ENCODE data around the gene TBC1D1. TPM values are rescaled to one million over a fixed set of nuclear protein-coding genes. Genes with fewer than 3 reads are reported as not detected.
A peak's percentile ranks its signal among the peaks of the same experiment; 100 is the strongest.

Gene TBC1D1
- total and polyA plus RNA-seq, 2 donors: 74.7 to 115 TPM

DNA sequence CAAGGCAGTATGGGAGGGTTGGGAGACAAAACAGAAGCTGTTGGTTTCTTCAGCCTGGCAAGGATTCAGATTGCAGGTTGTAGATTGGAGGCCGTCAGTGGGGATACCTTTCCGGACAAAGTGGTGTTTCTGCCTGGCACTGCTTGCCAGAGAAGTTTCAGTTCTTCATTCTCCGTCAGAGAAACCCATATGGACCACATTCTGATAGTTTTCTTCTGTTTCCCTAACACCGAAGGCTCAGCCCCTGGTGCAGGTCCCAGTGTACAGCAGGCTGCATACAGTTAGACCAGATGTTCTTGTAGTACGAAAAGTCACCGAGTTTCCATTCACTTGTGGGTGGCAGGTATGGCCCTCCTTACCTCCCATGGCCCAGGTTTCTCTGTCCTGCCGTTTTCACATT is 176.6 kb downstream of the TBC1D1 start:
- WGBS: 90% methylated on average over 7 of the region's 7 CpGs
- no peak for DNase-seq (ENCODE audit: extremely low spot score)
- no peak overlapping the region for H3K27ac ChIP-seq (ENCODE audit: low read depth)
- peaks cover 2% of the 10 kb centered on the region for H3K4me1 ChIP-seq (ENCODE audit: insufficient read depth)
- H3K36me3 ChIP-seq (ENCODE audit: insufficient read depth): peaks cover 2% of the 10 kb centered on the region
- H3K4me3 ChIP-seq (ENCODE audit: low read depth, low read length): no peak overlapping the region

- Histone ChIP-seq H3K4me3 (ENCODE audit: low read depth, low read length) (no peak overlapping the region), H3K36me3 (ENCODE audit: insufficient read depth) (peaks cover 2% of the 10 kb centered on the region), H3K27ac (ENCODE audit: low read depth) (no peak overlapping the region), H3K4me1 (ENCODE audit: insufficient read depth) (peaks cover 2% of the 10 kb centered on the region)
- WGBS: 91% methylated on average over 7 of the region's 7 CpGs
- DNase-seq (ENCODE audit: extremely low spot score): no peak
Observed at GRCh38 chr4:38068107-38068506, 177.2 kb downstream of the TBC1D1 start.

DNA sequence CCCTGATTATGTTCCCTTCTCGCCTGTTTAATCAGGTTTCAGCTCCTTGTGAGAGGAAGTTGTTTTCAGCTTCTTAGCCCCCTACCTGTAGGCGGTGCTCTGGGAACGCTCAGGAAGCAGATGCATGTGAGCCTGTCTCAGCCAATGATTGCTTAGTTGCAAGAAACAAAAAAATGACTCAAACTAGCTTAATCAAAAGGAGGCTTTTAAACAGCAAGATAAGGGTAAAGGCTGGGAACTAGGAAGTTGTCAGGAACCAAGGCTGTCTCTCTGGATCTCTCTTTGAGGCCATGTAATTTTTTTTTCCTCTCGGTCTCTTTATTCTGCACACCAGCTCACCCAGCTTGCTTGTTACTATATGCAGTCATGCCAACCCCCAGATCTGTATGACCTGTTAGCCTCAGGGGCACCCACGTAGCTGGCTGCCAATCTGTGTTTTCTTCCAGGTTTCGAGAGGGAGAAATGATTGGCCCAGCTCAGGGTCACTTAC is 178.4 kb downstream of the TBC1D1 start:
- H3K36me3 ChIP-seq (ENCODE audit: insufficient read depth): peaks cover 2% of the 10 kb centered on the region
- no peak overlapping the region for H3K27ac ChIP-seq (ENCODE audit: low read depth)
- DNase-seq (ENCODE audit: extremely low spot score): no peak
- peaks cover 2% of the 10 kb centered on the region for H3K4me1 ChIP-seq (ENCODE audit: insufficient read depth)
- WGBS: 47% methylated on average over 6 of the region's 6 CpGs
- no peak overlapping the region for H3K4me3 ChIP-seq (ENCODE audit: low read depth, low read length)

DNA sequence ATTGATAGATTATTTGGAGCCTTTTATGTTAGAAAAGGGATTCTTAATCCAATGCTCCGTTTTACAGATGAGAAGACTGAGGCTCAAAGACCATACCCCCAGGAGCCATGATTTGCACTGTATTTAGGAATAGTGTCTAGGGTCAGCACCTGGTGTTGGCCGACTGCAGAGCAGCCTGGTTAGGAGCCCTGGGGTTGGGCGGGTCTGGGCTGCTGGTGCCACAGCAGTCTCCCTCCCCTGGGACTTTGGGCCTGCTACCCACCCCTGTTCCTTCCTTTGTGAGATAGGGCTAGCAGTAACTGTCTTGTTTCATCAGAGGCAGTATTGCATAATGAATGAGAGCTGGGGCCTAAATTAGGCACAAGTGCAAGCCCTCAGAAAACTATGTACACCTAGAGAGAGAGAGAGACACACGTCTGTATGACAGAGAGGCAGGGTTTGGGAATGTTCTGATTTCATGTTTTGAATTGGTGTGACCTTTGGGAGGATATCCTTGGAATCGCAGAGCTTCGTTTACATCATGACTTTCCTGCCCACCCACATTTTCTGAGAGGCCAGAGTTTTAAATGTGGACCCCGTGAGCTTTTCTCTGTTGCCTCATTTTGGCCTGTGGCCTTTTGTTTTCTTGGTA is 181.0 kb downstream of the TBC1D1 start:
- WGBS: 59% methylated on average over 7 of the region's 7 CpGs
- DNase-seq (ENCODE audit: extremely low spot score): no peak
- Histone ChIP-seq H3K4me3 (ENCODE audit: low read depth, low read length) (no peak overlapping the region), H3K27ac (ENCODE audit: low read depth) (no peak overlapping the region), H3K4me1 (ENCODE audit: insufficient read depth) (peaks cover 2% of the 10 kb centered on the region), H3K36me3 (ENCODE audit: insufficient read depth) (peaks cover 2% of the 10 kb centered on the region)

DNA sequence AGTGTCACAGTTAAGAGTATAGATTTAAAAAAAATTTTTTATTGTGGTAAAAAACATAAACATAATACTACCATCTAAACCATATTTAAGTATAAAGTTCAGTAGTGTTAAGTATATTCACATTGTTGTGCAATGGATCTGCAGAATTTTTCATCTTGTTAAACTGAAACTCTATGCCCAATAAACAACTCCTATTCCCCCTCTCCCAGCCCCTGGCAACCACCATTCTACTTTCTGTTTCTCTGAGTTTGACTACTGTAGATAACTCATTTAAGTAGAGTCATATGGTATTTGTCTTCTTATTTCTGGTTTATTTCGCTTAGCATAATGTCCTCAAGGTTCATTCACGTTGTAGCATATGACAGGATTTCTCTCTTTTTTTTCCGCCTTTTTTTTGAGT is 181.7 kb downstream of the TBC1D1 start:
- Histone ChIP-seq H3K27ac (ENCODE audit: low read depth) (no peak overlapping the region), H3K36me3 (ENCODE audit: insufficient read depth) (peaks cover 2% of the 10 kb centered on the region), H3K4me1 (ENCODE audit: insufficient read depth) (peaks cover 2% of the 10 kb centered on the region), H3K4me3 (ENCODE audit: low read depth, low read length) (no peak overlapping the region)
- no peak for DNase-seq (ENCODE audit: extremely low spot score)
- WGBS: 90% methylated on average over 3 of the region's 3 CpGs

- no peak overlapping the region for H3K4me3 ChIP-seq (ENCODE audit: low read depth, low read length)
- WGBS: 95% methylated on average over 4 of the region's 4 CpGs
- H3K4me1 ChIP-seq (ENCODE audit: insufficient read depth): peaks cover 2% of the 10 kb centered on the region
Observed at GRCh38 chr4:38073596-38074234, 182.8 kb downstream of the TBC1D1 start.

DNA sequence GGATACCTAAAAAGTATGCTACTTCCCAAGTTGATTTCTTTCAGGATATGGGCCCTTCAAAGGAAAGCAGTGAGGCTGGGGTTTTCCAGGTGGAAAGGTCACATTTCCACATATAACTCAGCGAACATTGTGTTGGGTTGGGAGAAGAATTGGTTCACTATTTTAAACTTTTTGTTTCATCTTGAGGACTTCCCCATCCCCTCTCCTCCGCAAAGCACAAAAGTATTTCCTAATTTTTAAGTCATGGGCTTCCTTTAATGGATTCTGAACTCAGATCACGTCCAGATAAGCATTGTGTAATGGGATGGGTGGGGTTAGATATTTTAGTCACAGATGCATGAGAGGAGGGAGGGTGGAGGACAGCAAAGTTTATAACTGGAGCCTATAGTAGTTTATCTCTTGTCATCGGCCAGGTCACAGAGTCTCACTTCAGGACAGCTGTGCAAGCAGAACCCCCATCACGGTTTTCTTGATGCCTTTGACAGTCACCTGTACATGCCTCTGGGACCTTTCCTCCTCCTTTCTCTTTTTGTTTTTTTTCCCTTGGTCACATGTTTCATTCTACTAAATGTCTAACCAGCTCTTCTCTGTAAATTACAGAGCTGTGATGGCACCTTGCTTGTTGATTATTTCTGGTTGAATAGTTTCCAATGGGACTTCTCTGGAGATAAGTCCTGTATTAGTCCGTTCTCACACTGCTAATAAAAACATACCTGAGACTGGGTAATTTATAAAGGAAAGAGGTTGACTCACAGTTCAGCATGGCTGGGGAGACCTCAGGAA is 184.7 kb downstream of the TBC1D1 start:
- H3K36me3 ChIP-seq (ENCODE audit: insufficient read depth): no peaks in the 10 kb centered on the region
- no peak overlapping the region for H3K4me3 ChIP-seq (ENCODE audit: low read depth, low read length)
- H3K4me1 ChIP-seq (ENCODE audit: insufficient read depth): no peaks in the 10 kb centered on the region
- WGBS: 50% methylated on average over 6 of the region's 6 CpGs
- H3K27ac ChIP-seq (ENCODE audit: low read depth): peak overlapping the region; percentile 41
- no peak for DNase-seq (ENCODE audit: extremely low spot score)

More at GRCh38 chr4:38073596-38074234, 182.8 kb downstream of the TBC1D1 start:
- H3K27ac ChIP-seq (ENCODE audit: low read depth): no peak overlapping the region
- DNase-seq (ENCODE audit: extremely low spot score): no peak
- peaks cover 2% of the 10 kb centered on the region for H3K36me3 ChIP-seq (ENCODE audit: insufficient read depth)

- Histone ChIP-seq H3K4me1 (ENCODE audit: insufficient read depth) (no peaks in the 10 kb centered on the region), H3K4me3 (ENCODE audit: low read depth, low read length) (no peak overlapping the region), H3K36me3 (ENCODE audit: insufficient read depth) (no peaks in the 10 kb centered on the region), H3K27ac (ENCODE audit: low read depth) (no peak overlapping the region)
- 88% methylated on average over 6 of the region's 6 CpGs for WGBS
- no peak for DNase-seq (ENCODE audit: extremely low spot score)
Observed at GRCh38 chr4:38076153-38076669, 185.3 kb downstream of the TBC1D1 start.

- Histone ChIP-seq H3K4me3 (ENCODE audit: low read depth, low read length) (no peak overlapping the region), H3K27ac (ENCODE audit: low read depth) (no peak overlapping the region), H3K4me1 (ENCODE audit: insufficient read depth) (no peaks in the 10 kb centered on the region), H3K36me3 (ENCODE audit: insufficient read depth) (no peaks in the 10 kb centered on the region)
- DNase-seq (ENCODE audit: extremely low spot score): no peak
- whole genome bisulfite sequencing: 84% methylated on average over 12 of the region's 12 CpGs
Observed at GRCh38 chr4:38077791-38078489, 187.1 kb downstream of the TBC1D1 start.

DNA sequence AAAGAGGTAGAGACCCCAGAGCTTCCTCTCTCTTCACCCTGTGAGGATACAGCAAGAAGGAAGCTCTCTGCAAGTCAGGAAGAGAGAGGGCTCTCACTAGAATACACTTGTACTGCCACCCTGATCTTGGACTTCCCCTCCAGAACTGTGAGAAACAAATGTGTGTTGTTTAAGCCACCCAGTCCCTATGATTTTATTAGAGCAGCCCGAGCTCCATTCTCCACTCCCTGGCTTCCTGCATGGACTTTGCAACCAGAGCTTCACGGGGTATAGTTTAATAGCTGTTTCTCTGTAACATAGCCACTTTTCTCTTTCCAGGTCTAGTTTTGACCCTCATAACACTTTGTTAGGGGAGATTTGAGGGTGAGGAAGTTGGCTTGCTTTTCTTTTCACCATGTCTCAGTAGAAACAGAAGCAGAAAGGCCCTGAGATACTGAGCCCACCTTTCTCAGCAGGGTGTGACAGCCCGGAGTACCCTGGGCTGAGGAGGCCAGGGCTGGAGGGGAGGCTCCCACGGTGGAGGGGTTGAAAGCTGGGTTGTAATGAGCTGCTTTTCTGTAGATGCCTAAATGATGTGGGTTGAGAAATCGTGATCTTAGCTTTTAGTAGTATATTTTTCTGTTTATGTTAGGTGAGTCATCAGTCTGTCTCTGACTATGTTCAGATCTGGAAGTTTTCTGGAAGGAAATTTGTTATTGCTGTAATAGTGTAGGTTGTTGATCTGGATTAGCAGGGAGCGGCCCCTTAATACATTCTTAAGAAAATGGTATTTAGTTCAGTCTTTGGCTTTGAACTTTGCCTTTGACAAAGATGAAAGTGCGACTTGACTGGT is 187.9 kb downstream of the TBC1D1 start:
- Histone ChIP-seq H3K4me3 (ENCODE audit: low read depth, low read length) (no peak overlapping the region), H3K27ac (ENCODE audit: low read depth) (peak overlapping the region; percentile 83), H3K36me3 (ENCODE audit: insufficient read depth) (no peaks in the 10 kb centered on the region), H3K4me1 (ENCODE audit: insufficient read depth) (no peaks in the 10 kb centered on the region)
- no peak for DNase-seq (ENCODE audit: extremely low spot score)
- WGBS: 38% methylated on average over 7 of the region's 7 CpGs

GRCh38 chr4:38080061-38080974 is 189.4 kb downstream of the TBC1D1 start:
- Histone ChIP-seq H3K27ac (ENCODE audit: low read depth) (no peak overlapping the region), H3K4me3 (ENCODE audit: low read depth, low read length) (no peak overlapping the region), H3K4me1 (ENCODE audit: insufficient read depth) (no peaks in the 10 kb centered on the region), H3K36me3 (ENCODE audit: insufficient read depth) (no peaks in the 10 kb centered on the region)
- no peak for DNase-seq (ENCODE audit: extremely low spot score)
- 88% methylated on average over 14 of the region's 14 CpGs for WGBS

- Histone ChIP-seq H3K36me3 (ENCODE audit: insufficient read depth) (no peaks in the 10 kb centered on the region), H3K4me3 (ENCODE audit: low read depth, low read length) (no peak overlapping the region), H3K27ac (ENCODE audit: low read depth) (no peak overlapping the region), H3K4me1 (ENCODE audit: insufficient read depth) (no peaks in the 10 kb centered on the region)
- WGBS: 94% methylated on average over 6 of the region's 6 CpGs
- DNase-seq (ENCODE audit: extremely low spot score): no peak
Observed at GRCh38 chr4:38082021-38082420, 191.1 kb downstream of the TBC1D1 start.

Measured in urinary bladder (tissue), 4 donors.